ENCODE measurements around the gene FER1L5. TPM values are rescaled to one million over a fixed set of nuclear protein-coding genes. Genes with fewer than 3 reads are reported as not detected.

FER1L5 gene
- total RNA-seq, 4 donors from 2014 or later = not detected

DNA sequence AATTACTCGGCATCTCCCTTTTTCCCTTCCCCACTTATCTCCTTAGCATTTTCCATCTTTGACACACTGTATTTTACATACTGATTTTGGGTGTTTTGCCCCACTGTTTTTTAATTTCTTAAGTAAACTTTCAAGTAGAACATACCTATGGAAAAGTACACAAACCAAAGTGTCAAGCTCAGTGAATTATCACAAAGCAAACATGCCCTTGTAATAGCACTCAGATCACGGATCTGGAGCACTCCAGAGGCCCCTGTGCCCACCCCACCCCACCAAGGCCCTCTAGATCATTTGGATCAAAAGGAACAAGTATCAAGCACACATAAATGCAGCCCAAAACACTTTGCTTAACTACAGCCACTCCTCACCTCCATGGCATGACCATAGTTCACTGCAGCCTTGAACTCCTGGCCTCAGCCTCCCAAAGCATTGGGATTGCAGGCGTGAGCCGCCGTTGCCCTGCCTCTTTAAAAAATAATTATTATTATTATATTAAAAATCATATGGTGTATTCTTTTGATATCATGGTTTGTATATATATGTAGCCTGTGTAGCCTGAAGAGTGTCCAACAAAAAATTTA, 38.1 kb downstream of the FER1L5 start:
- ATAC-seq (ENCODE audit: low FRiP score) (no peak), DNase-seq (ENCODE audit: low spot score) (no peak)
- TF ChIP-seq, protein P1, sequence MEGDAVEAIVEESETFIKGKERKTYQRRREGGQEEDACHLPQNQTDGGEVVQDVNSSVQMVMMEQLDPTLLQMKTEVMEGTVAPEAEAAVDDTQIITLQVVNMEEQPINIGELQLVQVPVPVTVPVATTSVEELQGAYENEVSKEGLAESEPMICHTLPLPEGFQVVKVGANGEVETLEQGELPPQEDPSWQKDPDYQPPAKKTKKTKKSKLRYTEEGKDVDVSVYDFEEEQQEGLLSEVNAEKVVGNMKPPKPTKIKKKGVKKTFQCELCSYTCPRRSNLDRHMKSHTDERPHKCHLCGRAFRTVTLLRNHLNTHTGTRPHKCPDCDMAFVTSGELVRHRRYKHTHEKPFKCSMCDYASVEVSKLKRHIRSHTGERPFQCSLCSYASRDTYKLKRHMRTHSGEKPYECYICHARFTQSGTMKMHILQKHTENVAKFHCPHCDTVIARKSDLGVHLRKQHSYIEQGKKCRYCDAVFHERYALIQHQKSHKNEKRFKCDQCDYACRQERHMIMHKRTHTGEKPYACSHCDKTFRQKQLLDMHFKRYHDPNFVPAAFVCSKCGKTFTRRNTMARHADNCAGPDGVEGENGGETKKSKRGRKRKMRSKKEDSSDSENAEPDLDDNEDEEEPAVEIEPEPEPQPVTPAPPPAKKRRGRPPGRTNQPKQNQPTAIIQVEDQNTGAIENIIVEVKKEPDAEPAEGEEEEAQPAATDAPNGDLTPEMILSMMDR (IDR thresholded peaks at IDR 0.05) = no peak

DNA sequence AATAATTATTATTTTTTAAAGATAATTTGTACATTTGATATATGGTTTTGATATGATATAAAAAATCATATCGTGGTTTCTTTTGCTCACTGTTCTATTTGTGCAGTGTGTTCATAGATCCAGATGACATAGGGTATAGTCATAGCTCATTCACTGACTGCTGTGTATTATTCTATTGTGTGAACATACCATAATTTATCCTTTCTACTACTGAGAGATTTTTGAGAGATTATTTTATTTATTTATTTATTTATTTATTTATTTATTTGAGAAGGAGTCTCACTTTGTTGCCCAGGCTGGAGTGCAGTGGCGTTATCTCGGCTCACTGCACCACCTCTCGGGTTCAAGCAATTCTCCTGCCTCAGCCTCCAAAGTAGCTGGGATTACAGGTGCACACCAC, 39.0 kb downstream of the FER1L5 start:
- ATAC-seq (ENCODE audit: low FRiP score) = no peak
- TF ChIP-seq, protein P1 (IDR thresholded peaks at IDR 0.05) = no peak
- no peak for DNase-seq (ENCODE audit: low spot score)

DNA sequence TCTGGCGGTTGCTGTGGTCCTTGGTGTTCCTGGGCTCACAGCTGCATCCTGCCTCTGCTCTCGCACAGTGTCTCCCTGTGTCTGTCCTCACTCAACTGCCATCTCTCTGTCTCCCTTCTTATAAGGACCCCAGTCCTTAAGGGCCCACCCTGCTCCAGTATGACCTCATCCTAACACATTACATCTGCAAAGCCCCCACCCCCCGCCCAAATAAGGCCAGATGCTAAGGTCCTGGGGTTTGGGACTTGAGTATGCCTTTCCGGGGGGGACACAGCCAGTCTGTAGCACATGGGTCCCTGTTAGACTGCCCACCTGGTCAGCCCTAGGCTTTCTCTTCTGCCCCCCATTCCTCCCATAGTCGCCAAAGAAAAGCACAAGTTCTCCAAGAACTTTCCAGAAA, 40.7 kb downstream of the FER1L5 start:
- ATAC-seq (ENCODE audit: low FRiP score) (no peak), DNase-seq (ENCODE audit: low spot score) (no peak)
- TF ChIP-seq, protein P1 (IDR thresholded peaks at IDR 0.05) = no peak

DNA sequence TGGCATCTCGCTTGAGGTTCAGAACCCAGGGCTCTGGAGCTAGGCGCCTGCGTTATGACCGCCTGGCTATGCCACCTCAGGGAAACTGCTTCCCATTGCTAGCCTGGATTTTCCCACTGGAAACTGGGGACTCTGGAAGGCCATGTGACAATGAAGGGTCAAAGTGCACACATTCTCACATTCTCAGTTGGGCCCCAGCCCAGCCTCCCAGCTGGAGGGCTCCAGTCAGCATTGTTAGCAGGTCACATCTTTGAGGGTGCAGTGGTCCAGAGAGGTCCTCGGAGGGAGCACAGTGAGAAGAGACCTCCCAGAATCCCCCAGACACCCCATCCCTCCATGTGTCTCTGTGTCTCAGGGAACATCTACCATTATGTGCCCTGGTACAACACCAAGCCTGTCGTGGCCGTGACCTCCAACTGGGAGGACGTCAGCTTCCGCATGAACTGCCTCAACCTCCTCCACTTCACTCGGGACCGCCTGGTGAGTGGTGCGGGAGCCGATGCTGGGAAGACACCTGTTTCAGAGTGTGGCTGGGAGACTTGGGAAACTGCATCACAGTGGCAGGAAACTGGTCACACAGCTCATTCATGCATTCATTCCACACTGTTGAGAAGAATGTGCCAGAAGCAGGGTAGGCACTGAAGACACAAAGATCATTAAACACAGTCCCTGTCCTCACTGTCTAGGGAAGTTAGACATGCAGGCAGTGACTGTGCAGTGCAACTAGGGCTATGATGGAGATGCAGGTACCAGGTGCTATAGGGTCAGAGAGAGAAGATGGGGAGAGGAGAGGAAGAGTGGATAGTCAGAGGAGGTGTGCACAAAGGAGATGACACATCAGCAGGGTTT, 41.6 kb downstream of the FER1L5 start:
- DNase-seq (ENCODE audit: low spot score) = no peak

DNA sequence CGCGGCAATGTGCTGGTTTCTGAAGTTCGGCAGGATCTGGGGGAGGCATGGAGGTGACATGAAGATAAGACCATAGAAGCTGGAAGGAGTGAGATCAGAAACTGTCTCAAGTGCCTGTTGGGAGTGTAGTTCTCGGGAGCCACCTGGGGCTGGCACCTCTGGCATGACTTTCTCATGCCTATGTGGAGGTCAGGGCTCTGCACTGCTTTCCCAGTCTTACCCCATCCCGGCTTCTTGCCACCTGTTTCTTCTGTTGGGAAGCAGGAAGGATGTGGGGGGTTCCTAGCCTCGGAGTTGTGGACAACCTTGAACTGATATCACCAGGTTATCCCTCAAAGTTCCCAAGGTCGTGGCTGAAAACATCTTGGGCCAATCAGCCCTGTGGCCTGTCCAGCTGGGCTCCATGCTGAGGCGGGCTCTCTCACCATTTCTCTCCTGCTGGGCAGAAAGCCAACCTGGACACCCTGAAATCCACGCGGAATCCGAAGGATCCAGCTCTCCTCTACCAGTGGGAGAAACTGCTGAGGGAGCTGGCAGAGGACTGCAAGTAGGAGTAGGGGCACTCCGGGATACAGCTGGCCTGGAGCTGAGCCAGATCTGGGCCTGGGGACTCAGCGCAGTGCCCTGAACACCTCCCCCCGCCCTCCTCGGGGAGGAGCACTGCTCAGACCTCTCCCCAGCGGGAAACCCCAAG, 42.5 kb downstream of the FER1L5 start:
- DNase-seq (ENCODE audit: low spot score) (no peak), ATAC-seq (ENCODE audit: low FRiP score) (no peak)
- TF ChIP-seq, protein P1 (IDR thresholded peaks at IDR 0.05) = no peak

More for the DNA sequence above, 41.6 kb downstream of the FER1L5 start:
- TF ChIP-seq, protein P1 (IDR thresholded peaks at IDR 0.05) = no peak
- ATAC-seq (ENCODE audit: low FRiP score) = no peak

DNA sequence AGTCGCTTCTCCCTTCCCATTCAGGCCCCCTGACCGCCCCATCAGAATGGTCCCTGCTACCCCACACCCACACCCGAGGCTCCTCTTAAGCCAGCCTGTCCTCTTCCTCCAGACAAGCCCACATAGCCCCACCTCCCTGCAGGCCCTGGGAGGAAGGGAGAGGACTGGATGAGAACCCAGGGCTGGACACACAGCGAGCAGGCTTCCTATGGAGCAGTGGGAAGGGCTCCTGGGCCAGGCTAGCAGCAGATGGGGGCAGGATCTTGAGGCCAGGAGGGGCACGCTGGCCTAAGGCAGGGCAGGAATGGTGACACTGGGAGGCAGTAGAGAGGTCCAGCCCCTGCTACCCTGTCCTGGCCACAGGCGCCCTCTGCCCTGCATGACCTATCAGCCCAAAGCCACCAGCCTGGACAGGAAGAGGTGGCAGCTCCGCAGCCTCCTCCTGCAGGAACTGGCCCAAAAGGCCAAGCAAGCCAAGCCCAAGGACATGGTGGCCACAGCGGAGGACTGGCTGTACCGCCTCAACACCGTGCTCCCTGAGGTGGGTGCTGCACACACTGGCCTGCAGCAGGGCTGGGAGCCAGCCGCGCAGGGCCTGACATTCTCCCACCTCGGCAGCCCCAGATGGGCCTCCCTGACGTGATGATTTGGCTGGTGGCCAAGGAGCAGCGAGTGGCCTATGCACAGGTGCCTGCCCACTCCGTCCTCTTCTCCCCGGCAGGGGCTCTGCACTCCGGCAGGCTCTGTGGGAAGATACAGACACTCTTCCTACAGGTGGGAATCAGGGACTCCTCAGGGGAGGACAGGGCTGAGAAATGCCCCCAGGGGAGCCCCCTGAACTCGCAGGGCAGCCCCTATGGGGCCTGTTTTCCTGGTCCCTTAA, 43.3 kb downstream of the FER1L5 start:
- DNase-seq (ENCODE audit: low spot score) (no peak), ATAC-seq (ENCODE audit: low FRiP score) (no peak)
- TF ChIP-seq, protein P1 (IDR thresholded peaks at IDR 0.05) = no peak

All from omental fat pad (tissue), 4 donors.